CD4-positive, alpha-beta T cell treated with Interleukin-1 beta for 1 hour (primary cell): ENCODE data around the gene MCEE.
"Not testable (repeated sequence)": the region's sequence is repeated elsewhere in the genome, so short reads cannot be mapped to it uniquely, and the experiment has no call there.

ENCODE experiments used
- DNase-seq, 2 donors: peaks; one replicate each; pipeline ENCODE4 v3.0.0-alpha.2; 2020 to 2022

MCEE gene

DNA sequence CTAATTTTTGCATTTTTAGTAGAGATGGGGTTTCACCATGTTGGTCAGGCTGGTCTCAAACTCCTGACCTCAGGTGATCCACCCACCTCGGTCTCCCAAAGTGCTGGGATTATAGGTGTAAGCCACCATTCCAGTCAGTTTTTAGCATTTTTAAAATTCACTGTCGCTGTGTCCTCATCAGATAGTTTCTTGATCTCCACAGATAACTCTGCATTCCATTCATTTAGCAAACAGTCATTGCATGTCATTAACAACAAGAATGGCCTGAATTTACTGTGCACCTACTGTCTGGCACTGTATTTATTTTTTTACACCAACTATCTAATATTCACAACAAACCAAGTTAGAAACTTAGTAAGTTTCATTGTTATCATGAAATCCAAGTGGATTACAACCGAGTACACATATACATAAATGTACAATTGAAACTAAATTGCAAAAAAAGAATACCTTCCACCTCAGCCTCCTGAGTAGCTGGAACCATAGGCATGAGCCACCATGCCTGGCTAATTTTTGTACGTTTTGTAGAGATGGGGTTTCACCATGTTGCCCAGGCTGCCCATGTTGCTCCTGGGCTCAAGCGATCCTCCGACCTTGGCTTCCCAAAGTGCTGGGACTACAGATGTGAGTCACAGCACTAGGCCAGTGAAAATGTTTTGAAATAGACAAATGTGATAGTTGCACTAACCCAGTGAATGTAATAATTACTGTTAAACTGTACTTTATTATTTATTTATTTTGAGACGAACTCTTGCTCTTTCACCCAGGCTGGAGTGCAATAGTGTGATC is 4.3 kb downstream of the MCEE start:
- DNase-seq, result no peak

GRCh38 chr2:71122387-71123298 is 7.4 kb downstream of the MCEE start:
- no peak for DNase-seq

DNA sequence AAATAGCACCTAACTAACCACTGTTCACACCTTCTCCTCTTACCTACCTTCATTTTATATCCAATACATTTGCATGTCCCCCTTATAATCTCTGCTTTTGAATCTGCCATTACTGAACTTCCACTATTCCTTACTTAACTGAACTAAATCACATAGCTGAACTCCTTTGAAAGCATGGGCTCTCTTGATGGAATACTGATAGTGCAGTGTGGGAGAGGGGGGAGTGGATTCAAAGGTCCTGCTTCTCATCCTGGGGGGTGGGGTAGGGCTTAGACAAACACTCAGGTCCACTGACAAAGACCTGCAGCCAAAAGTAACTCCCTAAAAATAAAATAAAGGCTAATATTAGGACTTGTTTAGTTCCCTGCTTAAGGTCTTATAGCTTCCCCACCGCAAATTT is 8.6 kb downstream of the MCEE start:
- no peak for DNase-seq

- no peak for DNase-seq
Measured at GRCh38 chr2:71120195-71120594, 9.8 kb downstream of the MCEE start.

DNA sequence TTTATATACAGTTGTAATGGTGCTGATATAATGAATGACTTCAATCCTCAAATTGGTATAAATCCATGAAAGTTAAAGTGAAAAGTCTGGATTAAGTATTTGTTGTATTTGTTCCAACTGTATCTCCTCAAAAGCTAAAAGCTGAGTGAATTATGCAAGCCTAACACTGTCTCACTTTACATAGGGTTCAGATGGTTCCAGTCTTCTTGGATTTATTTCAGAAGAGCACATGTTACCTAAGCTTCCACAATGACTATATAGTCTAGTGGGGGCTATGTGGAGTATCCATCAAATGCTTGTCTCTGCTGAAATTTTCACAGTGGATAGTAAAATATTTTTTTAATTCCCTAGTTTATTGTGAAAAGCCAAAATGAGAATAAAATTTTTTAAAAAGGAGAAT is 13.0 kb downstream of the MCEE start:
- DNase-seq, result no peak

- DNase-seq, result no peak
Measured at GRCh38 chr2:71113843-71114242, 16.2 kb downstream of the MCEE start.

DNA sequence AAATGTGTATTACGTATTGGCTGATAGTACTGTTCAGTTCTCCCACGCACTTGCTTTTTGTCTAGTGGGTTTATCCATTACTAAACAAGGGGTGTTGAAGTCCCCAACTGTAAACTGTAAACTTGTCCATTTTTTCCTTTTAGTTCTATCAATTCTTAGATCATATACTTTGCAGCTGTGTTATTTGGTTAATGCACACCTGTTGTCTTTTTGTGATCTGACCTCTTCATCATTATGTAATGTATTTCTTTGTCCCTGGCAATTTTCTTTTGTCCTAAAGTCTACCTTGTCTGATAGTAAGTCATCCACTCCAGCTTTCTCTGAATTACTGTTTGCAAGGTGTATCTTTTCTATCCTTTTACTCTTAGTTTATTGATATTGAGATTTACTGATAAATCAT is 21.9 kb downstream of the MCEE start:
- DNase-seq, result no peak

- not testable (repeated sequence) for DNase-seq
Measured at GRCh38 chr2:71106463-71106862, 23.6 kb downstream of the MCEE start.

- no peak for DNase-seq
Measured at GRCh38 chr2:71103809-71104208, 26.2 kb downstream of the MCEE start.

- no peak for DNase-seq
Measured at GRCh38 chr2:71102981-71103681, 26.9 kb downstream of the MCEE start.

DNA sequence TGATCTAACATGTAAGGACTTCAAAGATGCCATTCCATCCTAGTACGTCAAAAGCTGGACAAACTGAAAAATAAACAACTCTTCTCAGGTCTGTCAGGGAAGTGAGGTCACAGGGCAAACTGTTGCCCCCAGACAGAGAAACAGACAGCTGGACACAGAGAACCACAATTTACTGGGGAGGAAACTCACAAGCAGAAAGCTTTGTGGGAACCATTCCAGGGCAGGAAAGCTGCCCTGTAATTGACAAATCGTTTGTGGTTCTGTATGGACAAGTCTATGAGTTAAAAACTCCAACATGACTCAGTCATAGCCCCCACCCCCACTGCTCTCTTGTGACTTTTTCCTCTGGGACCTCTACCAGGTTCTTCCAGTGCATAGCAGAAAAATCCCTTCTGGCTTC is 28.4 kb downstream of the MCEE start:
- no peak for DNase-seq

DNA sequence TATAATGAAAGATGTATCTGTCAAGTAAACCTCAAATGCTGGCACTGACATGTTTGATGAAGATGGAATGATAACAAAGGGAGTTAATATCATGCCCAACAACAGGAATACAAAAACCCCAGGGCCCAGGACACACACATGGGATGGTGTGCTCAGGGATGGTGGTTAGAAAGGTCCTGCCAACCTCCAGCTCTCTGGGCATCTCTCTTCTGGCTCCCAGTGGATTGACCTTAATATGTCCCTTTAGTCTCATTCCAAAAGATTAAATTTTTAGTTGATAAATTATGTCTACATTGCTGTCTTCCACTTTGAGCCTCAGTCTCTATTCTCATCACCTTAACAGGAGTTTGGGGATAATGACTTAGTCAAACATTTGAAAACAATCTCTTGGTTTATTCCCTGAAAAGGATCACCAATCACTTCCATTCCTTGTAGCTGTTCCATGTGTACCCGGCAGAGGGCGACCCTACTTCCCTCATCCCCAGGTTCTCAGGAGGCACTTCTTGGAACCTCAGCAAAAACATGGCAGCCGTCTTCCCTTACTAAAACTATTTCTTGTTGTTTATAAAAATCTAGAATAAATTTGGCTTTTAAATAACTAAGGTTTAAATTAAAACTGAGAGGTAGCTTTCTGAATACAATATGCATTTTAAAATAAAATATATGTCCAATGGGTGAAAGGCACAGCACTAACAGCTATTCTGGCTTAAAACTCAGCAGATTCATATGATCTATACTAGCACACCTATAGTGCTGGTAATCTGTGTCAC is 29.6 kb downstream of the MCEE start:
- peak; percentile 40 to 42 for DNase-seq

GRCh38 chr2:71092491-71093260 is 37.4 kb downstream of the MCEE start:
- not testable (repeated sequence) for DNase-seq

DNA sequence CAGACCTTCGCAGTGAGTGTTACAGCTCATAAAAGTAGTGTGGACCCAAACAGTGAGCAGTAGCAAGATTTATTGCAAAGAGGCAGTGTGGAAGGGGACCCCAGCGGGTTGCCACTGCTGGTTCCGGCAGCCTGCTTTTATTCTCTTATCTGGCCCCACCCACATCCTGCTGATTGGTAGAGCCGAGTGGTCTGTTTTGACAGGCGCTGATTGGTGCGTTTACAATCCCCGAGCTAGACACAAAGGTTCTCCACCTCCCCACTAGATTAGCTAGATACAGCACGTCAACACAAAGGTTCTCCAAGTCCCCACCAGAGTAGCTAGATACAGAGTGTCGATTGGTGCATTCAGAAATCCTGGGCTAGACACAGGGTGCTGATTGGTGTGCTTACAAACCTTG is 38.2 kb downstream of the MCEE start:
- DNase-seq, result not testable (repeated sequence)

- not testable (repeated sequence) for DNase-seq
Measured at GRCh38 chr2:71089475-71089874, 40.6 kb downstream of the MCEE start.

GRCh38 chr2:71085325-71086003 is 44.6 kb downstream of the MCEE start:
- DNase-seq, result not testable (repeated sequence)

GRCh38 chr2:71083752-71084312 is 46.2 kb downstream of the MCEE start:
- DNase-seq, result not testable (repeated sequence)

DNA sequence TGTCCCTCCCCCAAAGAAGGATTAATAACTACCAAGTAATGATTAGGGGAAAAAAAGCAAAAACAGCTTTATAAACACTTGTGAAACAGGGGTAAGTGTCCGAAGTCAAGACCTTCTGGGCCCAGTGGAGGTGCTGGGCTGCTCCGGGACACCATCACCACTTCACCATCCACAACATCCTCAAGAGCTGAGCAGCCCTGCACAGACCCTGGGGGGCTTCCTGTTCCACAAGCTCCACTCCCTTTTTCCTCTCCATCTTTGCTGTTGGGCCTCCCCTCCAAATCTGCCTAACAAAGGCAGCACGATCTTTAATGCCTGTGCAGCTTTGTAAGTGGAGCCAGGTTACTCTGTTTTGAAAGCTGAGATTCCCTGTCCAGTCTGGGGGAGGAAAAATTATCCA is 46.7 kb downstream of the MCEE start:
- not testable (repeated sequence) for DNase-seq

DNA sequence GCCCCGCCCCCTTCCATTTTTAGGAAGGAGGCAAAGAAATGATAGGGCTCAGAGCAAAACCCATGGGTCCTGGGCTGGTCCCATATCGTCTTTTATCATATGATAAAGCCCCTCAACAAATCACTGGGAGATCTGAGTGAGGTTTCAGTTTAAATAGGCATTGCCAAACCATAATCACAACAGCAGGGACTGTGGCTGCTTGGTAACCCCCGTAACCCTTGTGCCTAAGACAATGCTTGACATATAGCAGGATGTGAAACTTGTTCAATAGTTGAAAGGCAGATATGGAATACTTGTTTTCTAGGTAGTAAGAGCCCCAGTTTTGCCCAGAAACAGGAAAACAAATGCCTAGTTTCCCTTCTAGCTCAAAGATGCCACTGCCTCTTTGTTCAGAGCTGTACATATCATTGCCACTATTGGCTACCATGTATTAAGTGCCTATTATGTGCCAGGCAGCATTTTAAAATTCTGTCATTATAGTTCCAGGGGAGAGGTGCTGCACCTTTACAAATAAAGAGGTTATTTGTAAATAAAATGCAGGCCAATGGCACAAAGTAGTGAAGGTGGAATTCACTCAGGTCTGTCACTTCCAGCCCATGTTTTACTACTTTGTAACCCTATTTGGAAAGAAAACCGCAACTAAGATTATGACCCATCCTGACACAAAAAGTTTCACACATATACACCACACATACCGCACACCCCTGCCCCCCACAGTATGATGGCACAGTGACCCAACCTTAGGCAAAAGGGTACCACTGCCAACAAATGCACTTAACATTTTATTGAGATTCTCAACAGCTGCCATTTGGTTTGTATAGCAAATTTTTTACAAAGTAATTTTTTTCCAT is 47.4 kb downstream of the MCEE start:
- DNase-seq, result no peak

DNA sequence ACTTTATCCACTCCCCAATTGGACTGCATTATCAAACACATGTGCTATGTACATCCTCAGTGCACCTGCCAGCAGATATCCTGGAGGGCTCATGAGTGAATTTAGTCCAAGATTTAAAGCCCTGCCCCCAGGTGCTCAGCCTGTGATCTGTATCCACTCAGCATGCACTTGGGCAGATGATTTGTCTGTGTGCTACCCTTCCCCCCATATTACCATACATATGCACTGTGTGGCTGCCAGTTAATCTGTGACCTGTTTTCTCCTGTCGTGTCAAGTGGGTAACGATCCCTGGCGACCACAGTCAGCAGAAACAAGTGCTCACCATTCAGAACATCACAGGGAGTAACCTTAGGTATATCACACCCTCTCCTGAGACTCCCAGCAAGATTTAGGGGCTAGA is 51.4 kb downstream of the MCEE start:
- DNase-seq, result no peak
